HepG2 (cell line): ENCODE measurements around the gene COPZ1. TPM values are rescaled to one million over a fixed set of nuclear protein-coding genes. Genes with fewer than 3 reads are reported as not detected.

ENCODE experiments used
- DZIP1 ChIP-seq: sonication (generic); formaldehyde crosslinking; IDR thresholded peaks from 2 replicates; pipeline ENCODE4 v1.5.0; 2020; ENCODE audit warnings: mild to moderate bottlenecking, missing genetic modification reagents
- MXD3 ChIP-seq: IDR thresholded peaks from 2 replicates; pipeline ENCODE4 v1.6.1; 2016; ENCODE audit warnings: mild to moderate bottlenecking, missing biosample characterization, missing genetic modification reagents
- NCOR1 ChIP-seq: fragments of 200-600 bp; sonication (generic); IDR thresholded peaks from 2 replicates; pipeline ENCODE4 v1.7.0; 2017; ENCODE audit warnings: antibody characterized with exemption, low read length, borderline replicate concordance
- PRPF4 ChIP-seq: fragments of 200-400 bp; formaldehyde crosslinking; IDR thresholded peaks from 2 replicates; pipeline ENCODE4 v1.6.1; 2016; ENCODE audit warnings: low read length, low read depth; ENCODE audit not compliant: poor library complexity, severe bottlenecking
- TSC22D2 ChIP-seq: sonication (generic); formaldehyde crosslinking; IDR thresholded peaks from 2 replicates; pipeline ENCODE4 v1.5.1; 2020; ENCODE audit warnings: missing genetic modification reagents, mild to moderate bottlenecking, borderline replicate concordance
- ZBTB43 ChIP-seq: sonication (generic); formaldehyde crosslinking; conservative IDR thresholded peaks from 2 replicates; pipeline ENCODE4 v1.4.0; 2020; ENCODE audit warnings: missing genetic modification reagents
- ZNF281 ChIP-seq: sonication (generic); formaldehyde crosslinking; IDR thresholded peaks from 2 replicates; pipeline ENCODE4 v1.4.0; 2020; ENCODE audit warnings: missing genetic modification reagents, borderline replicate concordance
- ZNF737 ChIP-seq: sonication (generic); formaldehyde crosslinking; IDR thresholded peaks from 2 replicates; pipeline ENCODE4 v1.5.0; 2020; ENCODE audit warnings: missing genetic modification reagents, mild to moderate bottlenecking, borderline replicate concordance
- ZNF740 ChIP-seq: sonication (generic); formaldehyde crosslinking; IDR thresholded peaks from 2 replicates; pipeline ENCODE4 v1.4.0; 2020; ENCODE audit warnings: missing genetic modification reagents
- polyA plus RNA-seq, 8 experiments: library from polyadenylated mRNA; depleted of rRNA in 3 of 8; stranded (reverse) in 7 of 8; unstranded in 1 of 8; fragments of >200 nt; fragmentation: Illumina TruSeq in 4 of 8; extraction: Trizol in 4 of 8; gene quantifications; 2 replicates each; pipeline versions ENCODE4 v1.2.1 to v1.2.3, GENCODE V29; 2011 to 2016; ENCODE audit warnings: low read depth in 4 of 8, missing spikeins in 1 of 8, mixed read lengths in 1 of 8; ENCODE audit not compliant: insufficient read depth in 1 of 8
- total RNA-seq, 5 experiments: library from RNA; depleted of rRNA; stranded (reverse); fragments of >200 nt; fragmentation: Illumina TruSeq; extraction: Trizol; gene quantifications; 2 replicates each; pipeline ENCODE4 v1.2.3, GENCODE V29; 2016; ENCODE audit warnings: low read depth in 1 of 5
- TF ChIP-seq, protein P1 (sequence below): sonication (generic); formaldehyde crosslinking; IDR thresholded peaks from 2 replicates; pipeline ENCODE4 v1.8.0; 2023; ENCODE audit warnings: mild to moderate bottlenecking, missing genetic modification reagents
- TF ChIP-seq, protein P2 (sequence below): sonication (generic); formaldehyde crosslinking; IDR thresholded peaks from 2 replicates; pipeline ENCODE4 v1.5.0; 2020; ENCODE audit warnings: mild to moderate bottlenecking, missing genetic modification reagents, borderline replicate concordance
- TF ChIP-seq, protein P3 (sequence below): sonication (generic); formaldehyde crosslinking; IDR thresholded peaks from 2 replicates; pipeline ENCODE4 v1.8.1; 2023; ENCODE audit warnings: missing genetic modification reagents, inconsistent platforms, borderline replicate concordance
- TF ChIP-seq, protein P4 (sequence below): sonication (generic); formaldehyde crosslinking; IDR thresholded peaks from 2 replicates; pipeline ENCODE4 v1.5.0; 2020; ENCODE audit warnings: missing genetic modification reagents

The COPZ1 gene
- total and polyA plus RNA-seq, 2 of the 13 experiments (the other 11 are each of a cell fraction or from before 2014, with no cell fraction given) = 125 to 184 TPM

- no peak for TF ChIP-seq DZIP1
- TF ChIP-seq, protein P1, sequence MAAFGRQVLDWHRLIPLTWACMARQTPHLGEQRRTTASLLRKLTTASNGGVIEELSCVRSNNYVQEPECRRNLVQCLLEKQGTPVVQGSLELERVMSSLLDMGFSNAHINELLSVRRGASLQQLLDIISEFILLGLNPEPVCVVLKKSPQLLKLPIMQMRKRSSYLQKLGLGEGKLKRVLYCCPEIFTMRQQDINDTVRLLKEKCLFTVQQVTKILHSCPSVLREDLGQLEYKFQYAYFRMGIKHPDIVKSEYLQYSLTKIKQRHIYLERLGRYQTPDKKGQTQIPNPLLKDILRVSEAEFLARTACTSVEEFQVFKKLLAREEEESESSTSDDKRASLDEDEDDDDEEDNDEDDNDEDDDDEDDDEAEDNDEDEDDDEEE (CRISPR knock-in tag) = no peak
- TF ChIP-seq, protein P2, sequence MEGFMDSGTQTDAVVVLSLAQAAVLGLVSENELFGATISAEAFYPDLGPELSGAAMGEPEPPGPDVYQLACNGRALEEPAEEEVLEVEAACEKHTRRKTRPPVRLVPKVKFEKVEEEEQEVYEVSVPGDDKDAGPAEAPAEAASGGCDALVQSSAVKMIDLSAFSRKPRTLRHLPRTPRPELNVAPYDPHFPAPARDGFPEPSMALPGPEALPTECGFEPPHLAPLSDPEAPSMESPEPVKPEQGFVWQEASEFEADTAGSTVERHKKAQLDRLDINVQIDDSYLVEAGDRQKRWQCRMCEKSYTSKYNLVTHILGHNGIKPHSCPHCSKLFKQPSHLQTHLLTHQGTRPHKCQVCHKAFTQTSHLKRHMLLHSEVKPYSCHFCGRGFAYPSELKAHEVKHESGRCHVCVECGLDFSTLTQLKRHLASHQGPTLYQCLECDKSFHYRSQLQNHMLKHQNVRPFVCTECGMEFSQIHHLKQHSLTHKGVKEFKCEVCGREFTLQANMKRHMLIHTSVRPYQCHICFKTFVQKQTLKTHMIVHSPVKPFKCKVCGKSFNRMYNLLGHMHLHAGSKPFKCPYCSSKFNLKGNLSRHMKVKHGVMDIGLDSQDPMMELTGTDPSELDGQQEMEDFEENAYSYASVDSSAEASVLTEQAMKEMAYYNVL = no peak
- TF ChIP-seq ZNF737 (CRISPR knock-in tag) = no peak
- peak; percentile 71 for TF ChIP-seq MXD3
- TF ChIP-seq TSC22D2 (CRISPR knock-in tag) = peak; percentile 62; the same call in 1 of the 2 replicates
- no peak for TF ChIP-seq ZBTB43 (CRISPR knock-in tag)
- no peak for TF ChIP-seq PRPF4
- TF ChIP-seq, protein P3, sequence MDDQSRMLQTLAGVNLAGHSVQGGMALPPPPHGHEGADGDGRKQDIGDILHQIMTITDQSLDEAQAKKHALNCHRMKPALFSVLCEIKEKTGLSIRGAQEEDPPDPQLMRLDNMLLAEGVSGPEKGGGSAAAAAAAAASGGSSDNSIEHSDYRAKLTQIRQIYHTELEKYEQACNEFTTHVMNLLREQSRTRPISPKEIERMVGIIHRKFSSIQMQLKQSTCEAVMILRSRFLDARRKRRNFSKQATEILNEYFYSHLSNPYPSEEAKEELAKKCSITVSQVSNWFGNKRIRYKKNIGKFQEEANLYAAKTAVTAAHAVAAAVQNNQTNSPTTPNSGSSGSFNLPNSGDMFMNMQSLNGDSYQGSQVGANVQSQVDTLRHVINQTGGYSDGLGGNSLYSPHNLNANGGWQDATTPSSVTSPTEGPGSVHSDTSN (CRISPR knock-in tag) = no peak; the same call in 1 of the 2 replicates
- TF ChIP-seq, protein P4, sequence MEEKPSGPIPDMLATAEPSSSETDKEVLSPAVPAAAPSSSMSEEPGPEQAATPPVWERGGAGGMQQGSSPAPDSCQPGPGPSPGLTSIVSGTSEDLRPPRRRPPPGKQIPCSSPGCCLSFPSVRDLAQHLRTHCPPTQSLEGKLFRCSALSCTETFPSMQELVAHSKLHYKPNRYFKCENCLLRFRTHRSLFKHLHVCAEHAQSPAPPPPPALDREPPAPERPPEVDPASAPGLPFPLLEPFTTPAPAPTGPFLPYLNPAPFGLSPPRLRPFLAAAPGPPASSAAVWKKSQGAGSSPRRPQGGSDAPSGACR = no peak
- TF ChIP-seq ZNF281 (CRISPR knock-in tag) = no peak
- 0 out of 2 replicates have a peak, but pooled peaks have one; percentile 44 for TF ChIP-seq ZNF740
- peak; percentile 27; the same call in 1 of the 2 replicates for TF ChIP-seq NCOR1
Measured at GRCh38 chr12:54324617-54325441, at the start of gene COPZ1 (continued).
